ENCODE results near the gene PSMC3IP.

DNA sequence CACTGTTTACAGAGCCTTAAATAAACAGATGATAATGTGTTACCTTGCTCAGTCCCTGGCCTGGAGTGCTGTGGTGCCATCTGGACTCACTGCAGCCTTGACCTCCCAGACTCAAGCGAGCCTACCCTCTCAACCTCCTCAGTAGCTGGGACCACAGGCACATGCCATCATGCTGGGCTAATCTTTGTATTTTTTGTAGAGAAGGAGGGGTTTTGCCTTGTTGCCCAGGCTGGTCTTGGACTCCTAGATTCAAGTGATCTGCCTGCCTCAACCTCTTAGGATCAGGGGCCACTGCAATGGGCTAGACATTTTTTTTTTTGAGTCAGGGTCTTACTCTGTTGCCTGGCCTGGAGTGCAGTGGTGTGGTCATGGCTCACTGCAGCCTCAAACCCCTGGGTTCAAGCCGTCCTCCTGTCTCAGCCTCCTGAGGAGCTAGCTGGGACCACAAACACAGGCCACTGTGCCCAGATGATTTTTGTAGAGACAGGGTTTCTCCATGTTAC lies 46.5 kb downstream of the PSMC3IP start:
- TF ChIP-seq, protein P1, sequence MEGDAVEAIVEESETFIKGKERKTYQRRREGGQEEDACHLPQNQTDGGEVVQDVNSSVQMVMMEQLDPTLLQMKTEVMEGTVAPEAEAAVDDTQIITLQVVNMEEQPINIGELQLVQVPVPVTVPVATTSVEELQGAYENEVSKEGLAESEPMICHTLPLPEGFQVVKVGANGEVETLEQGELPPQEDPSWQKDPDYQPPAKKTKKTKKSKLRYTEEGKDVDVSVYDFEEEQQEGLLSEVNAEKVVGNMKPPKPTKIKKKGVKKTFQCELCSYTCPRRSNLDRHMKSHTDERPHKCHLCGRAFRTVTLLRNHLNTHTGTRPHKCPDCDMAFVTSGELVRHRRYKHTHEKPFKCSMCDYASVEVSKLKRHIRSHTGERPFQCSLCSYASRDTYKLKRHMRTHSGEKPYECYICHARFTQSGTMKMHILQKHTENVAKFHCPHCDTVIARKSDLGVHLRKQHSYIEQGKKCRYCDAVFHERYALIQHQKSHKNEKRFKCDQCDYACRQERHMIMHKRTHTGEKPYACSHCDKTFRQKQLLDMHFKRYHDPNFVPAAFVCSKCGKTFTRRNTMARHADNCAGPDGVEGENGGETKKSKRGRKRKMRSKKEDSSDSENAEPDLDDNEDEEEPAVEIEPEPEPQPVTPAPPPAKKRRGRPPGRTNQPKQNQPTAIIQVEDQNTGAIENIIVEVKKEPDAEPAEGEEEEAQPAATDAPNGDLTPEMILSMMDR (IDR thresholded peaks at IDR 0.05) = no peak
- TF ChIP-seq POLR2A (IDR thresholded peaks at IDR 0.05) = no peak
- no peak for TF ChIP-seq EP300 (IDR thresholded peaks at IDR 0.05)

Measured in tibial nerve (tissue), 4 donors.